CD4-positive, CD25-positive, alpha-beta regulatory T cell (primary cell): ENCODE data around the gene COL5A2. TPM values are rescaled to one million over a fixed set of nuclear protein-coding genes. Genes with fewer than 3 reads are reported as not detected.

ENCODE experiments used
- ATAC-seq, 2 donors: fragments of 150-1000 bp; cut with Tn5 transposase; one replicate each; pipeline ENCODE4 v1.10.0; 2021; ENCODE audit warnings: low read depth in 2 of 2, moderate number of reproducible peaks in 2 of 2, moderate library complexity in 1 of 2
- DNase-seq, 3 donors: peaks; one replicate each; pipeline versions ENCODE4 v3.0.0 to v3.0.0-alpha.2; 2012 to 2022; ENCODE audit warnings: mixed read lengths in 1 of 3
- H3K27ac ChIP-seq: one replicate; pipeline ENCODE4 v1.7.0; 2013; ENCODE audit warnings: mild to moderate bottlenecking, low read length; ENCODE audit not compliant: insufficient read depth, poor library complexity, severe bottlenecking
- H3K27me3 ChIP-seq: one replicate; pipeline ENCODE4 v1.7.0; 2013; ENCODE audit warnings: low read length; ENCODE audit not compliant: control insufficient read depth, insufficient read depth
- H3K36me3 ChIP-seq: one replicate; pipeline ENCODE4 v1.7.0; 2013; ENCODE audit warnings: mild to moderate bottlenecking, low read length, moderate library complexity; ENCODE audit not compliant: control insufficient read depth, insufficient read depth
- H3K4me1 ChIP-seq: 2 replicates; pipeline ENCODE4 v1.7.0; 2013; ENCODE audit warnings: mild to moderate bottlenecking, low read length; ENCODE audit not compliant: insufficient read depth, control insufficient read depth, poor library complexity, severe bottlenecking
- H3K4me3 ChIP-seq: one replicate; pipeline ENCODE4 v1.7.0; 2013; ENCODE audit warnings: low read depth, mild to moderate bottlenecking, low read length, moderate library complexity
- H3K9me3 ChIP-seq, 2 experiments: 1 replicate in 1 of 2; 2 replicates in 1 of 2; pipeline ENCODE4 v1.7.0; 2013; ENCODE audit warnings: low read length in 2 of 2, mild to moderate bottlenecking in 1 of 2, moderate library complexity in 1 of 2; ENCODE audit not compliant: control insufficient read depth in 2 of 2
- H3K27ac Mint-ChIP-seq, 3 donors: one replicate each; pipeline ENCODE4 v1.8.0; 2020 to 2022; ENCODE audit warnings: mild to moderate bottlenecking in 3 of 3, mixed read lengths in 3 of 3, moderate library complexity in 2 of 3
- H3K27me3 Mint-ChIP-seq: one replicate; pipeline ENCODE4 v1.8.0; 2022; ENCODE audit warnings: mild to moderate bottlenecking, mixed read lengths
- H3K36me3 Mint-ChIP-seq: one replicate; pipeline ENCODE4 v1.8.0; 2020; ENCODE audit warnings: mixed read lengths
- H3K4me1 Mint-ChIP-seq, 4 donors: one replicate each; pipeline ENCODE4 v1.8.0; 2020 to 2022; ENCODE audit warnings: mixed read lengths in 4 of 4, mild to moderate bottlenecking in 1 of 4
- H3K4me3 Mint-ChIP-seq, 4 donors: one replicate each; pipeline ENCODE4 v1.8.0; 2020 to 2022; ENCODE audit warnings: mild to moderate bottlenecking in 4 of 4, mixed read lengths in 4 of 4, moderate library complexity in 3 of 4
- H3K9me3 Mint-ChIP-seq, 7 donors: one replicate each; pipeline ENCODE4 v1.8.0; 2020 to 2022; ENCODE audit warnings: mixed read lengths in 7 of 7, mild to moderate bottlenecking in 3 of 7, moderate library complexity in 2 of 7
- polyA plus RNA-seq, 4 donors: library from polyadenylated mRNA; unstranded; fragments of 300-500 nt; fragmentation: Illumina TruSeq; gene quantifications; one replicate each; pipeline ENCODE4 v1.2.3, GENCODE V29; 2021
- total RNA-seq: library from RNA; stranded (reverse); gene quantifications from one replicate; pipeline ENCODE4 v1.2.3, GENCODE V29; 2022

The COL5A2 gene
- total and polyA plus RNA-seq, 5 donors from 2014 or later = 0.15 to 0.25 (median 0.22) TPM; not detected in 2

GRCh38 chr2:189056200-189057106, 123.1 kb downstream of the COL5A2 start:
- H3K4me1 Mint-ChIP-seq = no peaks in the 10 kb centered on the region
- ATAC-seq = no peak

DNA sequence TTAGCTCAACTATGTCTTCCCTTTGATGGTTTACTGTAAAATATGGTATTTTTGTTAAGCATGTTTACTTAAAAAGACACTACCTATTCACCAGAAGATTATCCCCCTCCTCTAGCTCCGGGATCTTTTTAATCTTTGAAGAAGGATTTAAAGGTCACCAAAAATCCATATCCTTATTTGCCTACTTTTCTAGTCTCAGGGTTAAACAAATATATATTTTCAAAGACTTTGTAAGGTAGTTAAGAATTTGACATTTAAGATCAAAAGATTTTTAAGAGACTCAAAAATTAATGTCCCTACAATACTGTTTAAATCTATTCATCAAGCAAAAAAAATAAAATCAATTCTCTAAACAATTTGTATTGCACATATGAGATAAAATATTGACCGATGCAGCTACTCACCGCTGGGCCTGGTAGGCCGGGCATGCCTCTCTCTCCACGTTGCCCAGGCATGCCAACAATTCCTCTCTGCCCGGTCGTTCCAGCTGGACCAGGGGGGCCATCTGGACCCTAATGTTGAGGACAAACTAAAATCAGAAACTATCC, 129.3 kb downstream of the COL5A2 start:
- H3K9me3 Mint-ChIP-seq = peaks cover 0 to 2% (median 0%) of the 10 kb centered on the region in 7 donors
- no peak overlapping the region for H3K27ac ChIP-seq
- no peaks in the 10 kb centered on the region for H3K4me1 Mint-ChIP-seq
- no peak overlapping the region for H3K27ac Mint-ChIP-seq
- H3K27me3 ChIP-seq = no peaks in the 10 kb centered on the region
- H3K4me3 Mint-ChIP-seq = no peak overlapping the region
- no peak overlapping the region for H3K4me3 ChIP-seq
- no peak for ATAC-seq
- H3K9me3 ChIP-seq = no peaks in the 10 kb centered on the region
- no peak for DNase-seq
- no peaks in the 10 kb centered on the region for H3K36me3 ChIP-seq
- H3K36me3 Mint-ChIP-seq = no peaks in the 10 kb centered on the region
- no peaks in the 10 kb centered on the region for H3K4me1 ChIP-seq
- no peaks in the 10 kb centered on the region for H3K27me3 Mint-ChIP-seq

More at GRCh38 chr2:189056200-189057106, 123.1 kb downstream of the COL5A2 start:
- H3K4me3 Mint-ChIP-seq = no peak overlapping the region
- no peak for DNase-seq
- no peak overlapping the region for H3K27ac ChIP-seq
- no peaks in the 10 kb centered on the region for H3K27me3 Mint-ChIP-seq
- H3K36me3 ChIP-seq = no peaks in the 10 kb centered on the region
- H3K9me3 Mint-ChIP-seq = no peaks in the 10 kb centered on the region
- H3K4me3 ChIP-seq = no peak overlapping the region
- H3K27ac Mint-ChIP-seq = no peak overlapping the region
- no peaks in the 10 kb centered on the region for H3K9me3 ChIP-seq
- H3K36me3 Mint-ChIP-seq = no peaks in the 10 kb centered on the region
- no peaks in the 10 kb centered on the region for H3K4me1 ChIP-seq
- H3K27me3 ChIP-seq = no peaks in the 10 kb centered on the region

DNA sequence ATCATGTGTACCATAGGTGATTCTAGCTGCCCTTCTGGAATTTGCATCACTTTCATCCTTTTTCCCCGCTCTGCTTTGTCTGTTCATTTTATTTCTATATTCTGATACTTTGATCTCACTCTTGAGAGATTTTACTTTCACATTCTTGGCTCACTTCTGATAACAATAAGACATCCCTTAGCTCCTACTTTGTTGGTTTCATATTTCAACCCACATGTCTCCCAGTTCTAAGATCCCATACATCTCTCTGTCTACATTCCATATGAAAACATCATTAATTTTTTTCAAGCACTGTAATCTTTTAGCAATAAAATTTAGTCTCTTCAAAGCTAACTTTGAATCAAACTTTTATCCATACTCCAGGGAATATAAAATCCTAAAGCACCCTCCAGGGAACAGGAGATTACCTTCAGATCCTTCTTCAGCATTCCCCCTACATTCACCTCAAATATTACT, 129.8 kb downstream of the COL5A2 start:
- Histone ChIP-seq H3K27ac (no peak overlapping the region), H3K9me3 (no peaks in the 10 kb centered on the region), H3K27me3 (no peaks in the 10 kb centered on the region), H3K4me1 (no peaks in the 10 kb centered on the region), H3K4me3 (no peak overlapping the region), H3K36me3 (no peaks in the 10 kb centered on the region)
- no peak for DNase-seq
- H3K27me3 Mint-ChIP-seq = no peaks in the 10 kb centered on the region
- no peaks in the 10 kb centered on the region for H3K36me3 Mint-ChIP-seq
- peaks cover 0 to 2% (median 0%) of the 10 kb centered on the region in 7 donors for H3K9me3 Mint-ChIP-seq
- H3K27ac Mint-ChIP-seq = no peak overlapping the region
- no peak for ATAC-seq
- no peak overlapping the region for H3K4me3 Mint-ChIP-seq
- no peaks in the 10 kb centered on the region for H3K4me1 Mint-ChIP-seq

GRCh38 chr2:189048189-189048588, 131.4 kb downstream of the COL5A2 start:
- Histone ChIP-seq H3K27me3 (no peaks in the 10 kb centered on the region), H3K4me1 (no peaks in the 10 kb centered on the region)
- peaks cover 0 to 2% (median 0%) of the 10 kb centered on the region in 7 donors for H3K9me3 Mint-ChIP-seq

DNA sequence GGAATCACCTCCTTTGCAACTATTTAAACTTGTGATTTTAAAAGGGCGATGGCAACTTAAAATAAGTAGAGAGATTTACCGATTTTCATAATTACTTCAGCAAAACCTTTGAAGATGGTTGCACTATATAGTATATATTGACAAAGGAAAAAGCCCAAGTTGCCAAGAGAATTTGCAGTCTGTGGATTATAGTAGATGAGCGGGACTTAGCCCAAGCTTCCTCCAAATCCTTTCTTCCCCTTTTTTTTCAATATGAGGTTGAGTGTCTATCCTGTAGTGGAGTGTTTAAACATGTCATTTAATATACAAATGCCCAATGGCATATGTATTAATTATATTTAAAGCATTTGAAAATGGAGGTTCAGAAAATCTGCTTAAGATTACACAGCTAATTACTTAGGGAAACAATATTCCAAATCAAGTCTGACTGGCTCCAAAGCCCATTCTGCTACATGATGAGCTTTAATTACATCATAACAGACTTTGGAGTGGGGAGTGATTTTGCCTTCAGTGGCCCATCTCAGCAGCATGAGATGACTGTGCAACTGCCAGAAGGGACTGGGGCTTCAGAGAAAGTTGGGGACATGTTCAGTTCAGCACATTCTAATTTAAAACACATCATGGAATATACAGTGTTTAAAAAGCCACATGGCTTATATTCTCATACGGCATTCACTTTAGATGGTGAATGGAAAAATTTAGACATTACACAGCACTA, 132.2 kb downstream of the COL5A2 start:
- Histone ChIP-seq H3K9me3 (no peaks in the 10 kb centered on the region), H3K36me3 (no peaks in the 10 kb centered on the region), H3K27me3 (no peaks in the 10 kb centered on the region), H3K4me3 (no peak overlapping the region), H3K4me1 (no peaks in the 10 kb centered on the region), H3K27ac (no peak overlapping the region)
- no peak for DNase-seq
- no peak overlapping the region for H3K27ac Mint-ChIP-seq
- H3K9me3 Mint-ChIP-seq = peaks cover 0 to 2% (median 0%) of the 10 kb centered on the region in 7 donors
- no peak for ATAC-seq
- no peak overlapping the region for H3K4me3 Mint-ChIP-seq
- no peaks in the 10 kb centered on the region for H3K27me3 Mint-ChIP-seq
- H3K4me1 Mint-ChIP-seq = no peaks in the 10 kb centered on the region
- no peaks in the 10 kb centered on the region for H3K36me3 Mint-ChIP-seq

More at GRCh38 chr2:189048189-189048588, 131.4 kb downstream of the COL5A2 start:
- DNase-seq (no peak), ATAC-seq (no peak)
- Mint-ChIP-seq H3K27ac (no peak overlapping the region), H3K27me3 (no peaks in the 10 kb centered on the region), H3K36me3 (no peaks in the 10 kb centered on the region), H3K4me3 (no peak overlapping the region), H3K4me1 (no peaks in the 10 kb centered on the region)
- Histone ChIP-seq H3K27ac (no peak overlapping the region), H3K4me3 (no peak overlapping the region), H3K9me3 (no peaks in the 10 kb centered on the region), H3K36me3 (no peaks in the 10 kb centered on the region)

- no peak overlapping the region for H3K27ac Mint-ChIP-seq
- no peak overlapping the region for H3K4me3 Mint-ChIP-seq
- no peak overlapping the region for H3K4me3 ChIP-seq
- no peaks in the 10 kb centered on the region for H3K36me3 ChIP-seq
- ATAC-seq (no peak), DNase-seq (no peak)
- H3K27me3 ChIP-seq = no peaks in the 10 kb centered on the region
- H3K9me3 ChIP-seq = no peaks in the 10 kb centered on the region
- peaks cover 0 to 2% (median 0%) of the 10 kb centered on the region in 7 donors for H3K9me3 Mint-ChIP-seq
- H3K36me3 Mint-ChIP-seq = no peaks in the 10 kb centered on the region
- H3K4me1 Mint-ChIP-seq = no peaks in the 10 kb centered on the region
- no peaks in the 10 kb centered on the region for H3K27me3 Mint-ChIP-seq
- H3K27ac ChIP-seq = no peak overlapping the region
- H3K4me1 ChIP-seq = no peaks in the 10 kb centered on the region
Observed at GRCh38 chr2:189046320-189046719, 133.2 kb downstream of the COL5A2 start.

DNA sequence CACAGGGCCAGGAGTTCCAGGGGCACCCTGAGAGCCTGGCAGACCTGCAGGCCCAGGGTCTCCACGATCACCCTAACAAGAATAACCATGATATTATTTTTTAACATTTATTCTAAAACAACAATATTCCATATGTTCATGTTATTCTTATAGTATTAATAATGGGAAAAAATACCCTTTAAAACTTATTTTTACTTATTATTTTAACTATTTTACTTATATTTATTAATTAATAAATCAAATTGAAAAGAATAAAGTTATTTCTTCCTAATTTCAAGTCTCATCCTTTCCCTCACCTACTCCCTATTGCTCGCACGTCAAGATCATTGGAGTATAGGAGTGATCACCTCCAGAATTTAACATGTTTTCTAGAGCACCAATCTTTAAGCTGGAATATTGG, 133.7 kb downstream of the COL5A2 start:
- no peaks in the 10 kb centered on the region for H3K36me3 Mint-ChIP-seq
- peaks cover 0 to 2% (median 0%) of the 10 kb centered on the region in 7 donors for H3K9me3 Mint-ChIP-seq
- H3K27me3 Mint-ChIP-seq = no peaks in the 10 kb centered on the region
- H3K4me3 Mint-ChIP-seq = no peak overlapping the region
- Histone ChIP-seq H3K4me1 (no peaks in the 10 kb centered on the region), H3K27ac (no peak overlapping the region), H3K27me3 (no peaks in the 10 kb centered on the region), H3K9me3 (no peaks in the 10 kb centered on the region), H3K4me3 (no peak overlapping the region), H3K36me3 (no peaks in the 10 kb centered on the region)
- ATAC-seq = no peak
- DNase-seq = no peak
- H3K4me1 Mint-ChIP-seq = no peaks in the 10 kb centered on the region
- H3K27ac Mint-ChIP-seq = no peak overlapping the region
